ENCODE results near the gene ACTRT3.

The ACTRT3 gene

DNA sequence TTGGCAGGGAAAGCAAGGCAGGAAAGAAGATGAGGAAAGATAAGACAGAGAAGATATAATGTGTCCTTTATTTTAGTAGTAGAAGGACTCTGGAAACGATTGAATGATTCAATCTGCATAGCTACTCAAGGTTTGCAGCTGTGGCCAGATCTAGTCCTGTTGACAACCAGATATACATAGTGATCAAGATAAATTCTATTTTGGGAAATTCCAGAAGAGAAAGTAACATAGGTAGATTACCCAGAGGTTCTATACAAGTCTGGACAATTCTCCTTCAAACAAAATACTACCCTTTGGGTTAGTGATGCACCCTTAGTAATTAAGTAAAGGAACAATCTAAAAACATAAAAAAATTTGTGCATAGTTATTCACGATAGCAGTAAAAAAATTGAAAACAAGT is 13.9 kb downstream of the ACTRT3 start:
- Mint-ChIP-seq H3K36me3 (ENCODE audit: low read depth) (no peaks in the 10 kb centered on the region), H3K27ac (no peak overlapping the region), H3K4me1 (no peaks in the 10 kb centered on the region), H3K9me3 (no peaks in the 10 kb centered on the region), H3K4me3 (no peak overlapping the region), H3K27me3 (ENCODE audit: low read depth) (no peaks in the 10 kb centered on the region)
- TF ChIP-seq, protein P1, sequence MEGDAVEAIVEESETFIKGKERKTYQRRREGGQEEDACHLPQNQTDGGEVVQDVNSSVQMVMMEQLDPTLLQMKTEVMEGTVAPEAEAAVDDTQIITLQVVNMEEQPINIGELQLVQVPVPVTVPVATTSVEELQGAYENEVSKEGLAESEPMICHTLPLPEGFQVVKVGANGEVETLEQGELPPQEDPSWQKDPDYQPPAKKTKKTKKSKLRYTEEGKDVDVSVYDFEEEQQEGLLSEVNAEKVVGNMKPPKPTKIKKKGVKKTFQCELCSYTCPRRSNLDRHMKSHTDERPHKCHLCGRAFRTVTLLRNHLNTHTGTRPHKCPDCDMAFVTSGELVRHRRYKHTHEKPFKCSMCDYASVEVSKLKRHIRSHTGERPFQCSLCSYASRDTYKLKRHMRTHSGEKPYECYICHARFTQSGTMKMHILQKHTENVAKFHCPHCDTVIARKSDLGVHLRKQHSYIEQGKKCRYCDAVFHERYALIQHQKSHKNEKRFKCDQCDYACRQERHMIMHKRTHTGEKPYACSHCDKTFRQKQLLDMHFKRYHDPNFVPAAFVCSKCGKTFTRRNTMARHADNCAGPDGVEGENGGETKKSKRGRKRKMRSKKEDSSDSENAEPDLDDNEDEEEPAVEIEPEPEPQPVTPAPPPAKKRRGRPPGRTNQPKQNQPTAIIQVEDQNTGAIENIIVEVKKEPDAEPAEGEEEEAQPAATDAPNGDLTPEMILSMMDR (IDR thresholded peaks at IDR 0.05; ENCODE audit: unreplicated experiment in 3 of 3): no peak

GRCh38 chr3:169754711-169755110 is 14.7 kb downstream of the ACTRT3 start:
- Mint-ChIP-seq H3K9me3 (no peaks in the 10 kb centered on the region), H3K4me1 (no peaks in the 10 kb centered on the region), H3K4me3 (no peak overlapping the region), H3K27ac (no peak overlapping the region), H3K36me3 (ENCODE audit: low read depth) (no peaks in the 10 kb centered on the region), H3K27me3 (ENCODE audit: low read depth) (no peaks in the 10 kb centered on the region)
- TF ChIP-seq, protein P1 (IDR thresholded peaks at IDR 0.05; ENCODE audit: unreplicated experiment in 3 of 3): no peak

DNA sequence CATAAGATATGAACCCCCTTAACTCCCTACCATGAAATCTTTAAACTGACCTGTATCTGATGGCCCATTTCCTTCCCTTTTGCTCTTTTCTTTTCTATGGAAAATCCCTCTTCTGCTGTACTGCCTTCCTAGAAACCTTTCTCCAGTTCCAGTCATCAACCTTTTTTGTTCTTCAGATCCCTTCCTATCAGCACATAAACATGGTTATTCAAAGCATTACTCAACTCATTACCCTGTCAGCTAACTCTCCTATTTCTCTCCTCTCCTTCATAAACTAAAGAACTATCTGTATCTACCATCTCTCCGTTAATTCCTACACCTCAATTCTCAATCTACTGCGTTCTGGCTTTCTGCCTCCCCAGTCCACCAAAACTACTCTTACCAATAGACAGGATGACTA is 17.5 kb downstream of the ACTRT3 start:
- TF ChIP-seq, protein P1 (IDR thresholded peaks at IDR 0.05; ENCODE audit: unreplicated experiment in 3 of 3): no peak
- Mint-ChIP-seq H3K4me1 (no peaks in the 10 kb centered on the region), H3K9me3 (no peaks in the 10 kb centered on the region), H3K36me3 (ENCODE audit: low read depth) (no peaks in the 10 kb centered on the region), H3K4me3 (no peak overlapping the region), H3K27ac (no peak overlapping the region), H3K27me3 (ENCODE audit: low read depth) (peaks cover 4% of the 10 kb centered on the region)

DNA sequence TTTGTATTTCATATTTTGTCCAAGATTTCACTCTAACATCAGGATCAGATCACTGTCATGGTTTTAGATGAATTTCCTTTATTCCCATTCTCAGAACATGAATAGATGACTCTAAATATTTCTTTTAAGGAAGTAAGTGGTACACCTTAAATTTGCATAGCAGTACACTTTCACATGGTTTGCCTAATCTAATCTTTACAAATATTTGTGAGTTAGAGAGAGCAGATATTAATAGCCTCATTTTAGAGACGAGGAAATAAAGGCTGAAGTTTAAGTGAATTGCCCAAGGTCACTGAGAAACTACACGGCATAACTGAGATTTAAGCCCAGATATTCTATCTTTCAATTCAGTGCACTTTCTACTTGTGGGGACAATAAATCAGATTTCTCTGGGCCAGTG is 18.7 kb downstream of the ACTRT3 start:
- Mint-ChIP-seq H3K4me1 (no peaks in the 10 kb centered on the region), H3K4me3 (no peak overlapping the region), H3K36me3 (ENCODE audit: low read depth) (no peaks in the 10 kb centered on the region)

DNA sequence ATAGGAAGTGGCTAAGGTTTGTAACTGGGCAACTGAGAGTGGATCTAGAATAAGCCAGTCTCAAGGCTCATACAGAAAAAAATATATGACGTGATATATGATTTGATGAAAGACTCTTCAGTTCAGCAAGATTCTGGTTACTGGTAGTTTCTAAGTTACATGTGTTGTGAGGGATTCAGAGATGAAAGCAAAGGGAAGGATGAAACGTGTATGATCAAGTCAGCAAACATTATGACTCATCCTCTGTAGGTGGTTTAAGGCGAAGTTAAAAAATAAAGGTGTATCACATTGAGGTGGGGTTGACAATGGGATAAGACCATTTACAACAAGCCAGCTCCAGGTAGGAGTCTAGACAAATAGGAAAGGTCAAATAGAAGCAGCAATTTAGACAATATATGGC is 20.7 kb downstream of the ACTRT3 start:
- no peak overlapping the region for H3K27ac Mint-ChIP-seq
- H3K4me1 Mint-ChIP-seq: no peaks in the 10 kb centered on the region
- TF ChIP-seq, protein P1 (IDR thresholded peaks at IDR 0.05; ENCODE audit: unreplicated experiment in 3 of 3): no peak
- H3K4me3 Mint-ChIP-seq: no peak overlapping the region
- H3K27me3 Mint-ChIP-seq (ENCODE audit: low read depth): peaks cover 8% of the 10 kb centered on the region
- H3K9me3 Mint-ChIP-seq: no peaks in the 10 kb centered on the region
- H3K36me3 Mint-ChIP-seq (ENCODE audit: low read depth): no peaks in the 10 kb centered on the region

More for the DNA sequence above, 18.7 kb downstream of the ACTRT3 start:
- Mint-ChIP-seq H3K27me3 (ENCODE audit: low read depth) (peaks cover 8% of the 10 kb centered on the region), H3K27ac (no peak overlapping the region), H3K9me3 (no peaks in the 10 kb centered on the region)
- TF ChIP-seq, protein P1 (IDR thresholded peaks at IDR 0.05; ENCODE audit: unreplicated experiment in 3 of 3): no peak

- Mint-ChIP-seq H3K4me3 (no peak overlapping the region), H3K36me3 (ENCODE audit: low read depth) (no peaks in the 10 kb centered on the region), H3K27ac (no peak overlapping the region), H3K9me3 (no peaks in the 10 kb centered on the region), H3K4me1 (no peaks in the 10 kb centered on the region), H3K27me3 (ENCODE audit: low read depth) (peaks cover 8% of the 10 kb centered on the region)
- TF ChIP-seq, protein P1 (IDR thresholded peaks at IDR 0.05; ENCODE audit: unreplicated experiment in 3 of 3): no peak
Measured at GRCh38 chr3:169746924-169747323, 22.4 kb downstream of the ACTRT3 start.

Data from nephron (organoid).